B cell (primary cell): ENCODE measurements around the gene FITM1. TPM values are rescaled to one million over a fixed set of nuclear protein-coding genes. Genes with fewer than 3 reads are reported as not detected.
A peak's percentile ranks its signal among the peaks of the same experiment; 100 is the strongest.

Source experiments
- ATAC-seq: fragments of 200-7000 bp; cut with Tn5 transposase; one replicate; pipeline ENCODE4 v1.10.0; 2021; ENCODE audit warnings: low read depth, mild to moderate bottlenecking, moderate number of reproducible peaks, moderate library complexity
- CTCF ChIA-PET: fragments of 350-600 bp; sonication (Branson Sonifier 250); formaldehyde crosslinking; loops from one replicate; lab custom pipeline; 2021; ENCODE audit warnings: antibody characterized with exemption, inconsistent platforms; lab: Charles Lee
- POLR2A ChIA-PET: fragments of 350-600 bp; sonication (Branson Sonifier 250); formaldehyde crosslinking; loops from one replicate; lab custom pipeline; 2021; ENCODE audit warnings: antibody characterized with exemption; lab: Charles Lee
- DNase-seq: peaks from one replicate; pipeline ENCODE4 v3.0.0; 2013
- H2AFZ ChIP-seq: 2 replicates; pipeline ENCODE4 v1.6.1; 2012; ENCODE audit warnings: mild to moderate bottlenecking, low read depth, low read length; ENCODE audit not compliant: insufficient read depth, poor library complexity, severe bottlenecking
- H3K27ac ChIP-seq, 2 donors: 1 replicate in 1 of 2; 2 replicates in 1 of 2; pipeline ENCODE4 v1.5.1; 2012 to 2013; ENCODE audit warnings: low read length in 2 of 2, mild to moderate bottlenecking in 2 of 2, moderate library complexity in 1 of 2
- H3K27me3 ChIP-seq, 4 experiments: fragments of 200-600 bp in 1 of 4; sonication (generic) in 1 of 4; replicated peaks in 1 of 4; 1 replicate in 2 of 4; 2 replicates in 2 of 4; pipeline versions ENCODE4 v1.6.1 to v1.7.0; 2013 to 2016; ENCODE audit warnings: low read length in 3 of 4, mild to moderate bottlenecking in 2 of 4, mixed read lengths in 1 of 4, moderate library complexity in 1 of 4; ENCODE audit not compliant: insufficient read depth in 4 of 4, control insufficient read depth in 3 of 4; ENCODE audit errors: control extremely low read depth in 1 of 4
- H3K36me3 ChIP-seq, 2 experiments: replicated peaks in 1 of 2; 1 replicate in 1 of 2; 2 replicates in 1 of 2; pipeline versions ENCODE4 v1.6.1 to v1.7.1; 2013; ENCODE audit warnings: low read length in 1 of 2; ENCODE audit not compliant: insufficient read depth in 2 of 2, control insufficient read depth in 1 of 2; ENCODE audit errors: control extremely low read depth in 1 of 2, extremely low read depth in 1 of 2
- H3K4me1 ChIP-seq, 2 donors: fragments of 200-600 bp in 1 of 2; sonication (generic) in 1 of 2; 1 replicate in 1 of 2; 2 replicates in 1 of 2; pipeline versions ENCODE4 v1.5.1 to v1.6.1; 2013 to 2017; ENCODE audit warnings: low read length in 2 of 2; ENCODE audit not compliant: control insufficient read depth in 2 of 2, insufficient read depth in 2 of 2
- H3K4me2 ChIP-seq: replicated peaks from 2 replicates; pipeline ENCODE3; 2012; ENCODE audit warnings: mild to moderate bottlenecking, low read depth, low read length; ENCODE audit not compliant: poor library complexity, severe bottlenecking
- H3K4me3 ChIP-seq, 5 experiments: fragments of 200-600 bp in 1 of 5; sonication (generic) in 1 of 5; 1 replicate in 3 of 5; 2 replicates in 2 of 5; pipeline versions ENCODE4 v1.5.1 to v1.7.0; 2011 to 2016; ENCODE audit warnings: low read length in 4 of 5, mild to moderate bottlenecking in 4 of 5, low read depth in 2 of 5, control low read depth in 1 of 5, moderate library complexity in 1 of 5; ENCODE audit not compliant: insufficient read depth in 1 of 5; ENCODE audit errors: control extremely low read depth in 1 of 5, extremely low read depth in 1 of 5
- H3K79me2 ChIP-seq: fragments of 200-600 bp; sonication (generic); one replicate; pipeline ENCODE4 v1.6.0; 2016; ENCODE audit warnings: low read length; ENCODE audit not compliant: control insufficient read depth, insufficient read depth
- H3K9ac ChIP-seq: fragments of 200-600 bp; sonication (generic); 2 replicates; pipeline ENCODE4 v1.6.1; 2017; ENCODE audit warnings: mild to moderate bottlenecking, low read length, moderate library complexity
- H3K9me3 ChIP-seq, 3 donors: one replicate each; pipeline versions ENCODE4 v1.6.1 to v1.7.1; 2013; ENCODE audit warnings: low read length in 2 of 3; ENCODE audit not compliant: control insufficient read depth in 2 of 3, insufficient read depth in 1 of 3; ENCODE audit errors: control extremely low read depth in 1 of 3
- H4K20me1 ChIP-seq: 2 replicates; pipeline ENCODE4 v1.6.0; 2012; ENCODE audit warnings: mild to moderate bottlenecking, low read length; ENCODE audit not compliant: insufficient read depth, control insufficient read depth, poor library complexity, severe bottlenecking
- H3K27ac Mint-ChIP-seq: one replicate; pipeline ENCODE4 v1.8.0; 2021; ENCODE audit warnings: mixed read lengths
- H3K27me3 Mint-ChIP-seq: one replicate; pipeline ENCODE4 v1.8.0; 2021; ENCODE audit warnings: mixed read lengths
- H3K4me1 Mint-ChIP-seq: one replicate; pipeline ENCODE4 v1.8.0; 2021; ENCODE audit warnings: mixed read lengths
- H3K4me3 Mint-ChIP-seq: one replicate; pipeline ENCODE4 v1.8.0; 2021; ENCODE audit warnings: mixed read lengths
- H3K9me3 Mint-ChIP-seq: one replicate; pipeline ENCODE4 v1.8.0; 2022; ENCODE audit warnings: mixed read lengths; ENCODE audit not compliant: insufficient read depth
- CTCF ChIP-seq: fragments of 200-600 bp; IDR thresholded peaks from one replicate; pipeline ENCODE4 v1.8.0; 2022; ENCODE audit warnings: antibody characterized with exemption, mild to moderate bottlenecking
- EZH2 ChIP-seq: IDR thresholded peaks from 2 replicates; pipeline ENCODE4 v1.6.1; 2012; ENCODE audit warnings: borderline replicate concordance, low read depth, mild to moderate bottlenecking, moderate library complexity, low read length; ENCODE audit not compliant: insufficient read depth, poor library complexity, severe bottlenecking
- WGBS: methylation state at CpG from one replicate; pipeline ENCODE4 v1.1.5; 2013; ENCODE audit warnings: missing lambda C conversion rate; ENCODE audit not compliant: insufficient coverage; 5-methylcytosine and 5-hydroxymethylcytosine counted together
- intact Hi-C: fragments of 100-400 bp; cut with micrococcal nuclease; formaldehyde crosslinking; loops from one replicate; pipeline ENCODE4 v1.10.0; 2022
- polyA plus RNA-seq: library from polyadenylated mRNA; depleted of rRNA; stranded (reverse); fragments of >200 nt; gene quantifications from 2 replicates; pipeline ENCODE4 v1.2.3, GENCODE V29; 2012
- total RNA-seq, 2 donors: library from RNA; stranded (reverse); fragments of 120-200 nt in 1 of 2; gene quantifications; 1 replicate in 1 of 2; 2 replicates in 1 of 2; pipeline versions ENCODE4 v1.2.3 to v1.2.4, GENCODE V29; 2013 to 2022

The FITM1 gene
- total and polyA plus RNA-seq, 2 donors (not counting 1 experiment from before 2014, with no cell fraction given) = 2.6 to 3.3 TPM

- H3K79me2 ChIP-seq = peaks cover 55% of the 10 kb centered on the region
- H2AFZ ChIP-seq = no peak overlapping the region
- no peak overlapping the region for H3K4me3 ChIP-seq
- H3K9ac ChIP-seq = no peak overlapping the region
- H3K36me3 ChIP-seq = peaks cover 0 to 27% of the 10 kb centered on the region in 2 experiments
- TF ChIP-seq CTCF = no peak
- TF ChIP-seq EZH2 = no peak
- Mint-ChIP-seq H3K27me3 (no peaks in the 10 kb centered on the region), H3K9me3 (no peaks in the 10 kb centered on the region), H3K27ac (peak overlapping the region; percentile 56), H3K4me1 (peaks cover 59% of the 10 kb centered on the region), H3K4me3 (peak overlapping the region; percentile 92)
- no peaks in the 10 kb centered on the region for H3K9me3 ChIP-seq
- 100% methylated on average over 4 of the region's 8 CpGs for WGBS
- ATAC-seq (no peak), DNase-seq (no peak)
- intact Hi-C loops = loop anchor here (2.0 kb wide), 1 partner anchor 57 kb away; no protein-coding TSS in a partner anchor
- H4K20me1 ChIP-seq = peaks cover 16% of the 10 kb centered on the region
- CTCF ChIA-PET = interaction anchor here (0.7 to 4.6 kb wide), 9 partner anchors 9 to 196 kb away, joined by 3 to 43 read pairs (median 7); partner anchors contain the start of genes DCAF11, IRF9, NRL and PSME2
- POLR2A ChIA-PET = interaction anchor here (0.6 to 3.3 kb wide), 5 partner anchors 9 to 56 kb away, joined by 3 to 49 read pairs (median 4); partner anchors contain the start of genes DCAF11, NRL, PSME2 and RNF31
- peak overlapping the region; percentile 90 for H3K4me2 ChIP-seq
- H3K27ac ChIP-seq = peak overlapping the region in 1 of 2 donors; percentile 97
- H3K4me1 ChIP-seq = peaks cover 28 to 41% of the 10 kb centered on the region in 2 donors
- H3K27me3 ChIP-seq = no peaks in the 10 kb centered on the region
These were observed 7.3 kb downstream of the FITM1 start for GRCh38 chr14:24137529-24138395.
